ENCODE data around the gene EFCAB14.
A peak's percentile ranks its signal among the peaks of the same experiment; 100 is the strongest.
"Not testable (repeated sequence)": the region's sequence is repeated elsewhere in the genome, so short reads cannot be mapped to it uniquely, and the experiment has no call there.

Gene EFCAB14

DNA sequence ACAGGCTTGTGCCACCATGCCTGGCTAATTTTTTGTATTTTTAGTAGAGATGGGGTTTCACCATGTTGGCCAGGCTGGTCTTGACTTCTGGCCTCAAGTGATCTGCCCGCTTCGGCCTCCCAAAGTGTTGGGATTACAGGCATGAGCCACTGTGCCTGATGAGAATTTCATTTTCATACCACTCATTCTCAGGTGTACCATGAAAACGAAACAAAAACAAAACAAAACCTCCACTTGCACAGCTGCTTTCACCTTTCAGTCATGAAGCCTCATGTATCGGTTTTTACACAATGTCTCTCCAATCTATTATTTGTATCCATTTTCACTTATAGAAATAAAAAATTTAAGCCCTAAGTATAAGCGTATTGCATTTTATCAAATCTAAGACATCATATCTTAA lies 58.8 kb downstream of the EFCAB14 start:
- not testable (repeated sequence) for H3K27me3 ChIP-seq (ENCODE audit: control insufficient read depth in 5 of 5, insufficient read depth in 4 of 5, low read length in 5 of 5); H3K4me3 ChIP-seq (ENCODE audit: low read depth in 1 of 5, low read length in 5 of 5); H3K4me1 ChIP-seq (ENCODE audit: control insufficient read depth in 5 of 5, insufficient read depth in 5 of 5, low read length in 5 of 5); H3K27ac ChIP-seq (ENCODE audit: low read depth, low read length); H3K9me3 ChIP-seq (ENCODE audit: control insufficient read depth in 5 of 5, low read length in 5 of 5); H3K9ac ChIP-seq (ENCODE audit: low read length in 5 of 5)
- peaks cover 43 to 52% (median 46%) of the 10 kb centered on the region in 5 donors for H3K36me3 ChIP-seq (ENCODE audit: control insufficient read depth in 5 of 5, insufficient read depth in 5 of 5, low read length in 5 of 5)

DNA sequence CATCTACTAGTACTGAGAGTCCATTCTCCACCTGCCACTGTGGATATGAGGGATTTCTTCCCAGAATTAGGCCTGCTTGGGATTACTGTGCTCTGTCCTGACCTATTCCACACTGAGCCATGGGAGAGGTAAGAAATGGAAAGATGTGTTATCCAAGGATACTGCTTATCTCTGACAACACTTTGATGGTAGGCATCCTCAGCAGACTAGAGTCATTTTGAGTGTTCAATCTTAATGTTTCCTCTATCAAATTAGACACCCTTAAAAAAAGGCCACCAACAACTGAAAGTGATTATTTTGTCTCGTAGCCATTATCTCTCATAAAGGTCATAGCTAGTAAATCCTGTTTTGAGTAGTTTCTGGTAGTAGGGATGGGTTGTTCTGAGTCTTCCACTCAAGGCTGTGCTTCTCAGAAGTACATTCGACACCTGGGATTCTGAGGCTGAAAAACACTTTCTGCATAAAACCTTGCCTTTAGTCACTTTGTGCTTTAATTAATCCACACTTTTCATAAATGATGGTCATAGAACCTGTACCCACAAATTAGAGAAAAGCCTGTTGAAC lies 59.5 kb downstream of the EFCAB14 start:
- Histone ChIP-seq H3K9ac (ENCODE audit: low read length in 5 of 5) (no peak overlapping the region), H3K4me3 (ENCODE audit: low read depth in 1 of 5, low read length in 5 of 5) (no peak overlapping the region), H3K36me3 (ENCODE audit: control insufficient read depth in 5 of 5, insufficient read depth in 5 of 5, low read length in 5 of 5) (peaks cover 40 to 51% (median 44%) of the 10 kb centered on the region in 5 donors), H3K27me3 (ENCODE audit: control insufficient read depth in 5 of 5, insufficient read depth in 4 of 5, low read length in 5 of 5) (no peaks in the 10 kb centered on the region), H3K27ac (ENCODE audit: low read depth, low read length) (no peak overlapping the region), H3K9me3 (ENCODE audit: control insufficient read depth in 5 of 5, low read length in 5 of 5) (no peaks in the 10 kb centered on the region), H3K4me1 (ENCODE audit: control insufficient read depth in 5 of 5, insufficient read depth in 5 of 5, low read length in 5 of 5) (no peaks in the 10 kb centered on the region)

DNA sequence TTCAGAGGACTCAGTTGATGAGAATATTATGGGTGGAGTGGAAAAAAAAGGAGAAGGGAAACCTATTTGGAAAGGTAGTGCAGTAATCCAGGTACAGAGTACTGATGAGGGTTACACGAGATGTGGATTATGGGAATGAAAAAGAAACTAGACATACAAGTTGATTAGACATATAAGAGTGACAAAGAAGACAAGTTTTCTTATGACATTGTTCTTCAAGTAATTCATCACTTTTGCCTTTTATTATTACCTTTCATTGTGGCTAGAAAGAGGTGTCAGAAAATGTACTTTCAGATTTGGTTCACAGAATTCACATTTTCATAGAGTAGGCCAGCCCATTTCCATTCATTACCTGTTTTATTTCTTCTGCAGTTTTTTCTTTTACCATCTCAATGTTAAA lies 61.1 kb downstream of the EFCAB14 start:
- H3K36me3 ChIP-seq (ENCODE audit: control insufficient read depth in 5 of 5, insufficient read depth in 5 of 5, low read length in 5 of 5): peaks cover 37 to 53% (median 44%) of the 10 kb centered on the region in 5 donors
- H3K4me1 ChIP-seq (ENCODE audit: control insufficient read depth in 5 of 5, insufficient read depth in 5 of 5, low read length in 5 of 5): peaks cover 0 to 7% (median 0%) of the 10 kb centered on the region in 5 donors
- no peaks in the 10 kb centered on the region for H3K27me3 ChIP-seq (ENCODE audit: control insufficient read depth in 5 of 5, insufficient read depth in 4 of 5, low read length in 5 of 5)
- H3K4me3 ChIP-seq (ENCODE audit: low read depth in 1 of 5, low read length in 5 of 5): no peak overlapping the region
- no peaks in the 10 kb centered on the region for H3K9me3 ChIP-seq (ENCODE audit: control insufficient read depth in 5 of 5, low read length in 5 of 5)
- no peak overlapping the region for H3K27ac ChIP-seq (ENCODE audit: low read depth, low read length)
- H3K9ac ChIP-seq (ENCODE audit: low read length in 5 of 5): no peak overlapping the region

DNA sequence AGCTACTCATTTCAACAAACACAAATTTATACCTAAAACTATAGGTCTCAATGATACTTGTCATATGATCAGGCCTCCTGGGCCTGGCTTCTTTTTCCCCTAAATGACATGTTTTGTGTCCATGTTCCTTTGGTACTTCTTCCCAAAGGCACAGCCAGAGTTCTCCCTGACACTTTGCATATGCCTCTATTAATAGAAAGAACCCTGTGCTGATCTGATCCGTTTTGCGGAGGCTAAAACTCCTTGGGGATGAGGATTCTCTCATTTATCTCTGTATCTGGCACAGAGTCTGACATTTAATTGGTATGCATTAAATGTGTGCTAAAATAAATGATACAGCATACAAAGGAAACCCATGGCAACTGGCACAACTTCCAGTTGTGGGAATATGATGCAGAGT lies 62.3 kb downstream of the EFCAB14 start:
- Histone ChIP-seq H3K4me1 (ENCODE audit: control insufficient read depth in 5 of 5, insufficient read depth in 5 of 5, low read length in 5 of 5) (peaks cover 0 to 7% (median 0%) of the 10 kb centered on the region in 5 donors), H3K36me3 (ENCODE audit: control insufficient read depth in 5 of 5, insufficient read depth in 5 of 5, low read length in 5 of 5) (peaks cover 43 to 63% (median 49%) of the 10 kb centered on the region in 5 donors), H3K4me3 (ENCODE audit: low read depth in 1 of 5, low read length in 5 of 5) (no peak overlapping the region), H3K27ac (ENCODE audit: low read depth, low read length) (no peak overlapping the region), H3K9ac (ENCODE audit: low read length in 5 of 5) (no peak overlapping the region), H3K9me3 (ENCODE audit: control insufficient read depth in 5 of 5, low read length in 5 of 5) (no peaks in the 10 kb centered on the region), H3K27me3 (ENCODE audit: control insufficient read depth in 5 of 5, insufficient read depth in 4 of 5, low read length in 5 of 5) (no peaks in the 10 kb centered on the region)

DNA sequence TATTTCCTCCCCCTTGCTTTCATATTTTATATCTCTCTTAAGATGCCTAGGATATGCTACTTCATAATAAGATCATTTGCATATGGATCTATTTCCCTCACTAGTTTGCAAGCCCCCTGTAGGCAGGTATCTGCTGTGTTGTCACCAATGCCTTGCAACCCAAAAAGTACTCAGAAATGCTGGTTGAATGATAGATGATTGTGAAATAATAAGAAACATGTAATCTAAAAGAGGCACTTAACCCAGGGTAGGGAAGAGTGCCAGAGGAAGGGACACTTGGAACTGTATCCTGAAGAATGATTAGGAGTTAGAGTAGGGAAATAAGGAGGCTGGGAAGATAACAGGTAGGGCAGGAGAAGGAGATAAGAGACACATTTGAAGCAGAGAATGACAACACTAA lies 63.1 kb downstream of the EFCAB14 start:
- peaks cover 43 to 63% (median 49%) of the 10 kb centered on the region in 5 donors for H3K36me3 ChIP-seq (ENCODE audit: control insufficient read depth in 5 of 5, insufficient read depth in 5 of 5, low read length in 5 of 5)
- no peak overlapping the region for H3K4me3 ChIP-seq (ENCODE audit: low read depth in 1 of 5, low read length in 5 of 5)
- H3K27ac ChIP-seq (ENCODE audit: low read depth, low read length): no peak overlapping the region
- peaks cover 0 to 7% (median 0%) of the 10 kb centered on the region in 5 donors for H3K4me1 ChIP-seq (ENCODE audit: control insufficient read depth in 5 of 5, insufficient read depth in 5 of 5, low read length in 5 of 5)
- H3K27me3 ChIP-seq (ENCODE audit: control insufficient read depth in 5 of 5, insufficient read depth in 4 of 5, low read length in 5 of 5): no peaks in the 10 kb centered on the region
- no peak overlapping the region for H3K9ac ChIP-seq (ENCODE audit: low read length in 5 of 5)
- no peaks in the 10 kb centered on the region for H3K9me3 ChIP-seq (ENCODE audit: control insufficient read depth in 5 of 5, low read length in 5 of 5)

DNA sequence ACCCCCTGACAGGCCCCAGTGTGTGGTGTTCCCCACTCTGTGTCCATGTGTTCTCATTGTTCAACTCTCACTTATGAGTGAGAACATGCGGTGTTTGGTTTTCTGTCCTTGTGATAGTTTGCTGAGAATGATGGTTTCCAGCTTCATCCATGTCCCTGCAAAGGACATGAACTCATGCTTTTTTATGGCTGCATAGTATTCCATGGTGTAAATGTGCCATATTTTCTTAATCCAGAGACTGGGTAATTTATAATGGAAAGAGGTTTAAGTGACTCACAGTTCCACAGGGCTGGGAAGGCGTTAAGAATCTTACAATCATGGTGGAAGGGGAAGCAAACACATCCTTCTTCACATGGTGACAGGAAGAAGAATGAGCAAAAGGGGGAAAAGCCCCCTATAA lies 64.2 kb downstream of the EFCAB14 start:
- H3K4me3 ChIP-seq (ENCODE audit: low read depth in 1 of 5, low read length in 5 of 5); H3K9me3 ChIP-seq (ENCODE audit: control insufficient read depth in 5 of 5, low read length in 5 of 5); H3K27ac ChIP-seq (ENCODE audit: low read depth, low read length); H3K4me1 ChIP-seq (ENCODE audit: control insufficient read depth in 5 of 5, insufficient read depth in 5 of 5, low read length in 5 of 5); H3K9ac ChIP-seq (ENCODE audit: low read length in 5 of 5); H3K27me3 ChIP-seq (ENCODE audit: control insufficient read depth in 5 of 5, insufficient read depth in 4 of 5, low read length in 5 of 5): not testable (repeated sequence)
- H3K36me3 ChIP-seq (ENCODE audit: control insufficient read depth in 5 of 5, insufficient read depth in 5 of 5, low read length in 5 of 5): peaks cover 51 to 69% (median 55%) of the 10 kb centered on the region in 5 donors

DNA sequence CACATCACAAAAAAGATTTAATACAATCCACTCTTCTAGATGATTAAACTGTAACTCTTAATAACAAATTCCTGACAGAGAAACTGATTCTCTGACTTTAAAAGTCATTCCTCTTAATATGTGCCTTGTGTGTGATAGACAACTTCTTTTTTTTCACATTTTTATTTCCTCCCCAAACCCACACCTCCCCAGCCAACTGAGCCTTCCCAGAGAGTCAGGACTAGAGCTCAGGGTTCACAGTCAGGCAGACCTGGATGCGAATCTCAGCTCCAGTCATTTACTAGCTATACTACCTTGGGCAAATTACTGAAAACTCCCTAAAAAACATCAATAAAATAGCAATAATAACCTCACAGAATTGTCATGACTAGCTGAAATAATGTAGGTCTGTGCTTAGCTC lies 64.9 kb downstream of the EFCAB14 start:
- Histone ChIP-seq H3K36me3 (ENCODE audit: control insufficient read depth in 5 of 5, insufficient read depth in 5 of 5, low read length in 5 of 5) (peaks cover 51 to 66% (median 55%) of the 10 kb centered on the region in 5 donors), H3K4me1 (ENCODE audit: control insufficient read depth in 5 of 5, insufficient read depth in 5 of 5, low read length in 5 of 5) (peaks cover 0 to 7% (median 0%) of the 10 kb centered on the region in 5 donors), H3K27me3 (ENCODE audit: control insufficient read depth in 5 of 5, insufficient read depth in 4 of 5, low read length in 5 of 5) (no peaks in the 10 kb centered on the region), H3K27ac (ENCODE audit: low read depth, low read length) (peak overlapping the region; percentile 45), H3K9me3 (ENCODE audit: control insufficient read depth in 5 of 5, low read length in 5 of 5) (peaks cover 0 to 5% (median 4%) of the 10 kb centered on the region in 5 donors), H3K4me3 (ENCODE audit: low read depth in 1 of 5, low read length in 5 of 5) (no peak overlapping the region), H3K9ac (ENCODE audit: low read length in 5 of 5) (peak overlapping the region in 2 of 5 donors; percentile 24 to 47)

DNA sequence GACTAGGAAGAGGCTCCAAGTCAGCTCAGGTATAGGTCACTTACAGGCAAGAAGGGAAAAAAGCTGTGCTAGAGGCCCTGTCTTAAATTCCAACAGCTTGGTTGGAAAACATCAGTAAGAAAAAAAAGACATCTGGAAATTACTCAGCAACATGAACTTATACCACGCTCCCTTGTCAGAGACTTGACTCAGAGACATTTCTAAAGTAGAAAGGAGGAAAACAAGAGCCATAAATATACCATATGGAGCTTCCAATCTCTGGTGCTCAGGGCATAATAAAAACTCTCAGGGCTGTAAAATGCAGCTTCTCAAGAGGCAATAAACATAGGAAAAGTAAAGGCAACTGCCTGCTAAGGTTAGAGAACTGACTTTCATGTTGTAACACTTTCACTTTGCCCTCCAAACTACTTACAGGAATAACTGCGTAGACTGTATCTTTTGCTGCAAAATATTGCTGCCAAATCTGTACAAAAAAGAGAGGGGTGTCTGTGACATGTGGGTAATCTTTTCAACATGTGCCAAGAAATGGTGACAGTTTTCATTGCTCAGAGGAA lies 65.4 kb downstream of the EFCAB14 start:
- peak overlapping the region; percentile 45 for H3K27ac ChIP-seq (ENCODE audit: low read depth, low read length)
- H3K27me3 ChIP-seq (ENCODE audit: control insufficient read depth in 5 of 5, insufficient read depth in 4 of 5, low read length in 5 of 5): no peaks in the 10 kb centered on the region

DNA sequence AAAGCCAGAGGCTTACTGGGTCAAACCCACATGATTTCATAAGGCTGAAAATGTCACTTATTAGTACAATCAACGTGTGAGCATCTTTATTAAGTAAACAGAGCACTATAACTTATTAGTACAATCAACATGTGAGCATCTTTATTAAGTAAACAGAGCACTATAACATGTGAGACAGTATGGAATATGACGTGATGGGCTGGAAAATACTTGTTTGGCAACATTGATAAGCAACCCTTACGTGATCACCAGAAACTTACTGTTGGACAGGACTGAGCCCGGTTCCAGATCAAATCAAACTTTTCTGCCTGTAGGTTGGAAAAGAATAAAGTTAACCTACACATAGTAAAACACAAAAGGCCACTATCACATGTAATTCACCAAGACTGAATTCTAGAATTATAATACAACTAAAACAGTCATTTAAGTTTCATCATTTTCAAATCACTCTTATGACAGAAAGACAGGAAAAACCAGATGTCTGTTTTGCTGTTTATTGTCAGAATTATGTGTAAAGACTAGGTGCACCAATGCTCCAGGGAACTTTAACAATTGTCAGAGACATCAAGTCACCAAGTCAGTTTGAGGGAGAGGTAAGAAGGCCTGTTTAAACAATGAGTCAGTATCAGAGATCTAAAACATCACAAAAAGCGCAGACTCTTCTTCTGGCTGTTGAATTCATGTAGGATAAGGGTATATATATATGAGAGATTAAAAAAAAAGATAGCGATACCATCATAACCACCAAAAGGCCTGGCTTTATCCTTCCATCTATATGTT lies 66.4 kb downstream of the EFCAB14 start:
- peaks cover 0 to 7% (median 0%) of the 10 kb centered on the region in 5 donors for H3K4me1 ChIP-seq (ENCODE audit: control insufficient read depth in 5 of 5, insufficient read depth in 5 of 5, low read length in 5 of 5)
- peaks cover 0 to 5% (median 4%) of the 10 kb centered on the region in 5 donors for H3K9me3 ChIP-seq (ENCODE audit: control insufficient read depth in 5 of 5, low read length in 5 of 5)
- H3K27ac ChIP-seq (ENCODE audit: low read depth, low read length): peak overlapping the region; percentile 45
- H3K9ac ChIP-seq (ENCODE audit: low read length in 5 of 5): no peak overlapping the region
- peaks cover 40 to 64% (median 48%) of the 10 kb centered on the region in 5 donors for H3K36me3 ChIP-seq (ENCODE audit: control insufficient read depth in 5 of 5, insufficient read depth in 5 of 5, low read length in 5 of 5)
- H3K4me3 ChIP-seq (ENCODE audit: low read depth in 1 of 5, low read length in 5 of 5): no peak overlapping the region
- H3K27me3 ChIP-seq (ENCODE audit: control insufficient read depth in 5 of 5, insufficient read depth in 4 of 5, low read length in 5 of 5): no peaks in the 10 kb centered on the region

More for the DNA sequence above, 65.4 kb downstream of the EFCAB14 start:
- Histone ChIP-seq H3K4me3 (ENCODE audit: low read depth in 1 of 5, low read length in 5 of 5) (no peak overlapping the region), H3K4me1 (ENCODE audit: control insufficient read depth in 5 of 5, insufficient read depth in 5 of 5, low read length in 5 of 5) (peaks cover 0 to 7% (median 0%) of the 10 kb centered on the region in 5 donors), H3K36me3 (ENCODE audit: control insufficient read depth in 5 of 5, insufficient read depth in 5 of 5, low read length in 5 of 5) (peaks cover 50 to 70% (median 54%) of the 10 kb centered on the region in 5 donors), H3K9me3 (ENCODE audit: control insufficient read depth in 5 of 5, low read length in 5 of 5) (peaks cover 0 to 5% (median 4%) of the 10 kb centered on the region in 5 donors), H3K9ac (ENCODE audit: low read length in 5 of 5) (peak overlapping the region in 1 of 5 donors; percentile 47)

DNA sequence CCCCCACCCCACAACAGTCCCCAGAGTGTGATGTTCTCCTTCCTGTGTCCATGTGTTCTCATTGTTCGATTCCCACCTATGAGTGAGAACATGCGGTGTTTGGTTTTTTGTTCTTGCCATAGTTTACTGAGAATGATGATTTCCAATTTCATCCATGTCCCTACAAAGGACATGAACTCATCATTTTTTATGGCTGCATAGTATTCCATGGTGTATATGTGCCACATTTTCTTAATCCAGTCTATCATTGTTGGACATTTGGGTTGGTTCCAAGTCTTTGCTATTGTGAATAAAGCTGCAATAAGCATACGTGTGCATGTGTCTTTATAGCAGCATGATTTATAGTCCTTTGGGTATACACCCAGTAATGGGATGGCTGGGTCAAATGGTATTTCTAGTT lies 67.8 kb downstream of the EFCAB14 start:
- H3K9me3 ChIP-seq (ENCODE audit: control insufficient read depth in 5 of 5, low read length in 5 of 5); H3K27me3 ChIP-seq (ENCODE audit: control insufficient read depth in 5 of 5, insufficient read depth in 4 of 5, low read length in 5 of 5); H3K27ac ChIP-seq (ENCODE audit: low read depth, low read length); H3K9ac ChIP-seq (ENCODE audit: low read length in 5 of 5); H3K4me1 ChIP-seq (ENCODE audit: control insufficient read depth in 5 of 5, insufficient read depth in 5 of 5, low read length in 5 of 5); H3K4me3 ChIP-seq (ENCODE audit: low read depth in 1 of 5, low read length in 5 of 5): not testable (repeated sequence)
- peaks cover 36 to 60% (median 43%) of the 10 kb centered on the region in 5 donors for H3K36me3 ChIP-seq (ENCODE audit: control insufficient read depth in 5 of 5, insufficient read depth in 5 of 5, low read length in 5 of 5)

Data from subcutaneous abdominal adipose tissue (tissue), 5 donors.